SK-N-MC (cell line): Measurements from ENCODE around the gene ERI3.

Experiments
- EZH2 ChIP-seq: fragments of 200-600 bp; sonication (generic); IDR thresholded peaks from one replicate; pipeline ENCODE4 v1.6.1; 2017; ENCODE audit warnings: antibody characterized with exemption
- POLR2AphosphoS5 ChIP-seq: IDR thresholded peaks from 2 replicates; pipeline ENCODE4 v1.6.1; 2012; ENCODE audit warnings: mild to moderate bottlenecking, low read depth, low read length, borderline replicate concordance

DNA sequence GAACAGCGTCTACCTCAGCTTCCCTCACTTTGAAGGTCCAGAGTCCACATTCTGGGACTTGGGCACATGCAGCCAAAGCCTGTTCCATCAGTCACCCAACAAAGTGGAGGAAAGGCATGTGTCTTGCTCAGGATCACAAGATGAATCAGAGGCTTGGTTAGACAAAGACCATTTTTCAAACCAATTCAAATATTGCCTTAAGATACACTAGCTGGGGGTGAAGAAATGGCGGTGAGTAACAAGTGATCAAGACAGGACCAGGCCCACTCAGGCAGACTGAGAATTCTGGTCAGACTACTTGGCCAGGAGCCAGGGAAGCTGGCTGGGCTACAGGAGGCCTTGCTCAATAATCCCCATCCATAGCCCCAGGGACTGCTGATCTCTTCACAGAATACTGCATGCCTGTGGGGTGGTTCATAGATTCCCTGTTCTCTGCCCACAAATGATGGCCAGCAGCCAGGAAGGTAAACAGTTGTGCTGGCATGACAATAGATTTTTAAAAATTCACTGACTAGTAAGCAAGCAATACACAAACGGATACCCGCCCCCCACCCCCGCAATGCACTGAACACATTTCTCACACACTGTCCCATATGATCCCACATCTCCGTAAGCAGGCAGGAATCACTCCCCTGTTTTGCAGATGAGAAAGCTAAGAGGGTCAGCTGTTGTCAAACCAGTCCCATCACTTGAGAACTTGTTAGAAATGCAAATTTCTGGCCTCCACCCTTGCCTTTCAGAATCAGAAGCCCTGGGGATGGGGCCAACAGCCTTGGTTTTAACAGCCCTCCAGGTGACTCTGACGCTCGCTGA, 27.2 kb downstream of the ERI3 start:
- TF ChIP-seq POLR2AphosphoS5 (no peak), EZH2 (no peak)
